GM18502 (cell line): ENCODE results near the gene ZNF513.
"Not testable (repeated sequence)": the region's sequence is repeated elsewhere in the genome, so short reads cannot be mapped to it uniquely, and the experiment has no call there.

ENCODE experiments used
- ATAC-seq: cut with Tn5 transposase; IDR thresholded peaks from one replicate; pipeline ENCODE4 v1.9.1; 2021; ENCODE audit warnings: mild to moderate bottlenecking; ENCODE audit not compliant: unreplicated experiment, poor library complexity

Gene ZNF513, protein sequence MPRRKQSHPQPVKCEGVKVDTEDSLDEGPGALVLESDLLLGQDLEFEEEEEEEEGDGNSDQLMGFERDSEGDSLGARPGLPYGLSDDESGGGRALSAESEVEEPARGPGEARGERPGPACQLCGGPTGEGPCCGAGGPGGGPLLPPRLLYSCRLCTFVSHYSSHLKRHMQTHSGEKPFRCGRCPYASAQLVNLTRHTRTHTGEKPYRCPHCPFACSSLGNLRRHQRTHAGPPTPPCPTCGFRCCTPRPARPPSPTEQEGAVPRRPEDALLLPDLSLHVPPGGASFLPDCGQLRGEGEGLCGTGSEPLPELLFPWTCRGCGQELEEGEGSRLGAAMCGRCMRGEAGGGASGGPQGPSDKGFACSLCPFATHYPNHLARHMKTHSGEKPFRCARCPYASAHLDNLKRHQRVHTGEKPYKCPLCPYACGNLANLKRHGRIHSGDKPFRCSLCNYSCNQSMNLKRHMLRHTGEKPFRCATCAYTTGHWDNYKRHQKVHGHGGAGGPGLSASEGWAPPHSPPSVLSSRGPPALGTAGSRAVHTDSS

DNA sequence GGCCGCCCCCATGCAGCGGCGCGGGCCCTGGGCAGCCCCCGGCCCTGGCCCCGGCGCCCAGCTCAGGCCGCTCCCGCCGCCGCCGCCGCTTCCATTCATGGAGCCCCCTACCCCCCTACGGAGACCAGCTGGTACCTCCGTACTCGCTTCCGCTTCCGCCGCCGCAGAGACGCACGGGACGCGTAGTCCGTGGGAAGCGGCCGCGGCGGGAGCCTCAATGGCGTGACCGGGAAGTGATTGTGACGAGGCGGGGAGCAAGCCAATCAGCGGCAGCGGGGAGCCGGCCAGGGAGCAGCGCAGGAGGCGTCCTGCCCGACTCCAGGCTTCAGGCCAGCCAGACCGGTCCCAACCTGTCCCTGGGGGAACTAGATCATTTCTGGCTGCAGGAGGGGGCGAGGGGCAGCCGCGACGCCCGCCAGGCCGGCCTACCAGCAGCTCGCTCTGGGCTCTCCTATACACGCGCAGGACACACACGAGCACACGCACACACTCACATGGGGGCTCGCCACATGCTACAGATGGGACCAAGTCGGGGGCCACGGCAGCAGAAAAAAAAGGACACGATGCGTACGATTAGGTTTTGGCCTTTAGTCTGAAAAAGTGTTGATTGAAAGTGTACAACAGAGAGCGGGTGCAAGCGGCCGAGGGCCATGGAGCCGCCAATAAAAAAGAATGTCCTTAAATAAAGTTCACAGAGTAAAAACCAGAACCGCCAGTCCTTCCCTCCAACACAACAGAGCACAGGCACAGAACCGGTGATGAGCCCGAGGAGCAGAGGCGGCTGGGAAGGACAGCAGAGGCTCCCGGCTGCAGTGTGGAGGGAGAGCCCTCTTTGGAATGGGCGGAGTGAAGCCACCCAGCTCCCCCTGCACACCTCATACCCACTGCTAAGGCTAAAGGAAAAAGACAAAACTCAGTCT lies at the start of gene ZNF513:
Gene ZNF513 (minus strand): TSS at position 109 of the 920 bp plus-strand sequence. CDS start 208 bp downstream, outside the sequence.
- peak; percentile 84 for ATAC-seq

DNA sequence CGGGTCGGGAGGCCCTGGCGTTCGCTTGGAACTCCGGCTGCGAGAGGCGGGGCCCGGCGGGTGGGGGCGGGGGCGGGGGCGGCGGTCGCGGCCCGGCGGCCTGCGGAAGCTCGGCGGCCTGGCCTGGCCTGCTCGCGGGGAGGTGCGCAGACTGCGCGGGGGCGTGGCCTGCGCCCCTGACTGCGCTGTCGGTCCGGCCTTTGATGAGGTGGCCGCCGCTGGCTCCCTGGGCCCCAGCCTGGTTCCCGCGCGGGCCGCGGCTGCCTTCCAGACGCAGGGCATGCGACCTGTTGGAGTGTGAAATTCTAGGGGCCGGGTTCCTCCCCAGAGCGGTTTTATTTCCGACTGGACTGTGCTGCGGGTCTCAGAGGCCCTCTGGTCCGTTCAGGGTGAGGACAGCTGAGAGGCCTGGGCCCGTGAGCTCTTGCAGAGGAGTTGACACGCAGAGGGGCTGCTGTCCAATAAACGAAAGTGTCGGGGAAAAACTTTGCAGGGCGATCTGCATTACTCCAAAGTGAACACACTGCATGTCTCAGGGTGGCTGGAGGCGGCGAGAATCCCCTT lies 48.5 kb upstream of the ZNF513 start:
- ATAC-seq, result peak; percentile 72

DNA sequence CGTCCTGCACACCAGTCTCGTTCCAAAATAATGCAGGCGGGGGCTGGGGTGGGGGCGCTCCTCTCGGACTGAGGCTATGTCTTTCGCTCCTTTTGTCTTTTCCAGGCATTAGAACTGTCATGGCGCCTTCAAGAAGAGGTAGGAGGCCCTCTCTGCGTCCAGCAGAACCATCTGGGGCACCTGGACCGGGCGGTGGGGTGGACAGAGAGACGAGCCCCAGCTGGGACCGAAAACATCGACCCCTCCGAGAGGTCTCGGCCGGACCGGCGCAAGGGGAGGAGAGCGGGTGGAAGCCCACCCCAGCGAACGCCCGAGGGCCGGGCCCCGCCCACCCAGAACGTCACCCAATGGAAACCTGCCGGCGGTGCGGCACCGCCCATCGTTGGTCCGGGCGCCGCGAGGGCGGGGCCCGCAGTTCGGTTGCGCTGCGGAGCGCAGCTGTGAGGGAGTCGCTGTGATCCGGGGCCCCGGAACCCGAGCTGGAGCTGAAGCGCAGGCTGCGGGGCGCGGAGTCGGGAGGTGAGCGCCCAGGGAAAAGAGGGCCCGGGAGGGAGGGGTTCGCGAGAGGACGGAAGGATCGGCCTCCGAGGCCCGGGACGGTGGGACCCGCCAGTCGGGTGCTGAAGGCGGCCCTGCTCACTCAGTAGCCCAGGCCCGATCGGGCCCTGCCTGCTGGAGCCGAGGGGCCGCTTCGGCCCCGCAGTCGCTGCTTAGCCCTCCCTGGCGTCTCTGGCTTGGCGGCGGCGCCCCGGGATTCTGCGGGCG lies 47.9 kb upstream of the ZNF513 start, which contains the start of gene NRBP1:
Gene NRBP1 (plus strand): TSS at position 419 of the 765 bp plus-strand sequence. CDS start 4,643 bp downstream, outside the sequence.
- peak; percentile 91 for ATAC-seq

DNA sequence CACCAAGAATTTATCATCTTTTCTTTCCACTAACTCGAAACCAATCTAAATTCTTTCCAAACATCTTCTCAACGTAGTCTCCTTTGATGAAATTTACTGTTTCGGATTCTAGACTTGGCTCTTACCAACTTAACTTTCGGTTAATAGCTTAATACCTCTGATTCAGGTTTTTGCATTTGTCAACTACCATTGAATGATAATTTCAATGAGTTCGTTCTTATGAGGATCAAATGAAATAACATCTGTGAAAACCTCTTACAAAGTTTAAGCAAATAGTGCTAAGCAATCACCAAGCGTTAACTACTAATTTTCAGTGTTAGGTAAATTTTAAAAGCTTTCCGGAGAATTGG lies 47.3 kb upstream of the ZNF513 start:
- no peak for ATAC-seq

DNA sequence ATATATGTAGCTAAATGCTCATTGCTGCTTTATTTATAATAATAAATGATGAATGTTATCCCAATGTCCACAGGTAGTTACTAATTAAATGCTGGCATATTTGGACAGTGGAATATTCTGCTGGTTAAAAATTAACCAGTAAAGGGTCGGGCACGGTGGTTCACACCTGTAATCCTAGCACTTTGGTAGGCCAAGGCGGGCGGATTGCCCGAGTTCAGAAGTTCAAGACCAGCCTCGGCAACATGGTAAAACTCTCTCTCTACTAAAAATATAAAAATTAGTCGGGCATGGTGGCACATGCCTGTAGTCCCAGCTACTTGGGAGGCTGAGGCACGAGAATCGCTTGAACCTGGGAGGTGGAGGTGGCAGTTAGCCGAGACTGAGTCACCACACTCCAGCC lies 44.5 kb upstream of the ZNF513 start:
- not testable (repeated sequence) for ATAC-seq

DNA sequence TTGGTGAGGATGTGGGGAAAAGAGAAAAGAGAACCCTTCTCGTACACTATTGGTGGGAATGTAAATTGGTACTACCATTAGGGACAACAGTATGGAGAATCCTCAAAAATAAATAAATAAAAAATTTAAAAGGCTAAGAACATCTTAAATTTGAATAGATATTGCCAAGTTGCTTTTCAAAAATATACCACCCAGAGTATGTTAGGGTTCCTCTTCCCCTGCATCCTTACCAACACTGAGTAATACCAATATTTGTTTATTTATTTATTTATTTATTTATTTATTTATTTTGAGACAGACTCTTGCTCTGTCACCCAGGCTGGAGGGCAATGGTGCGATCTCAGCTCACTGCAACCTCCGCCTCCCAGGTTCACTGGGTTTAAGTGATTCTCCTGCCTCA lies 42.4 kb upstream of the ZNF513 start:
- ATAC-seq, result no peak

DNA sequence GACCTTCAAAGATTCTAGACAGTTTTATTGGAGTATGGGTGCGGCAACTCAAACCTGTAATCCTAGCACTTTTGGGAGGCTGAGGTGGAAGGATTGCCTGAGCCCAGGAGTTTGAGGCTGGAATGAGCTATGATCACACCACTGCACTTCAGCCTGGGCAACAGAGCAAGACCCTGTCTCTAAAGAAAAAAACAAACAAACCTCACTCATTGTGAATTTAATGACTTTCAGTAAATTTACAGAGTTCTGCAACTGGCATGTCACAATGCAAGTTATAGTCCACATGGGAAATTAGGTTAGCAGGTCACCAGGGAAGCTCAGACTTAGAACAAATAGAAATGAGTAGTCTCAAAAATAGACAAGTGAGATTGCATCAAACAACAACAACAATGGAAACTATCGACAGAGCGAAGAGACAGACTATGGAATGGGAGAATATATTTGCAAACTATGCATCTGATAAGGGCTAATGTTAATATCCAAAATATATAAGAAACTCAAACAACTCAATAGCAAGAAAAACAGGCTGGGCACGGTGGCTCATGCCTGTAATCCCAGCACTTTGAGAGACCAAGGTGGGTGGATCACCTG lies 41.2 kb upstream of the ZNF513 start:
- ATAC-seq, result no peak

DNA sequence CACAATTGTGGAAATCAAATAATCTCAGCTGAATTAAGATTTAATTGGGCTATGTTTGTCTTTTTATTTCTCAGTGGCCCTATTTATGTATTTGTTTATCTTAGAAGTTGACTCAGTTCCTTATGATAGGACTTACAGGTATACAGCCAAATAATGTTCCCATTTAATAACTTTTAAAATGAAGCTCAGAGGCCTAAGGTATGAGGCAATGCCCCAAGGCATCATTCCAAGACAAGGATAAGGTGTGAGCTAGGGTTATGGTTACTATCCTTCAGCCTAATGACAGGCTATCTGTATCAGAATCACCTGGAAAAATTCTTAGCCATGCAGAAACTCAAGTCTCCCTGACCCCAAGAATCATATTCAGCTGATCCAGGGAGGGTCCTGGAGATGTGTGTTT lies 40.5 kb upstream of the ZNF513 start:
- no peak for ATAC-seq

DNA sequence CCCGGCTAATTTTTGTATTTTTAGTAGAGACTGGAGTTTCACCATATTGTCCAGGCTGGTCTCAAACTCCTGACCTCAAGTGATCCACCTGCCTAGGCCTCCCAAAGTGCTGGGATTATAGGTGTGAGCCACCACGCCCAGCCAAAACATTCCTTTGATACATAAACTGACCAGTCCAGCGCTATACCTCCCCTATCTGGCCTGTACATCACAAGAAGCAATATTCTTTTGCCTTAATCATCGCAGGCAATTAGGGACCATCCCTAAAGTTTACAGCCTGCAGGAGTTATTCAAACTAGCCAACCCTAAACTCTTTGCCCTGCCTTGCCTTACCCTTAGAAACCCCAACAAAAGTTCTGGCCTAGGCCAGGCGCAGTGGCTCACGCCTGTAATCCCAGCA lies 35.6 kb upstream of the ZNF513 start:
- ATAC-seq, result no peak

DNA sequence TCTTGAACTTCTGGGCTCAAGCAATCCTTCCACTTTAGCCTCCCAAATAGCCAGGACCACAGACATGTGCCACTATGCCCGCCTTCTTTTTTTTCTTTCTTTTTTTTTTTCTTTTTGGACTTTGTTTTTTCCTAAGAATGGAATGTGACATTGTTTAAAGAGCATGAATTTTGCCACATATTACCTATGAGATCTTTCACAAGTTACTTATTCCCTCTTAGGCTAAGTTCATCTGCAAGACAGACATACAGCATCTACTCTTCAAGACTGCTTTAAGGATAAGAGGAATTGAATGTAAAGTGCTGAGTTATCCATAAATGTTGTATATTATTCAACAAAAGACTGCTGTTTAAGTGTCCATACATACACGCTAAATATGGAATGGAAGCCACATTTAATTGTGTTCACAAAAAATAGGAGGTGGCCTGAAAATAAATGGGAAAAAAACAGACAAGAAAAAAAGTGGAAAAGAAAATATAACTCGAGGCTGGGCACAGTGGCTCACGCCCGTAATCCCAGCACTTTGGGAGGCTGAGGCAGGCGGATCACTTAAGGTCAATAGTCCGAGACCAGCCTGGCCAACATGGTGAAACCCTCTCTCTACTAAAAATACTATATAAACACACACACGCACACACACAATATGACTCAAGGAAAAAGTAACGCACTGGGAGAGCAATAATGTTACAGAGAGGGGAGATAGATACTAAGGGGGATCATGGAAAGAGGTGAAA lies 32.1 kb upstream of the ZNF513 start:
- no peak for ATAC-seq

DNA sequence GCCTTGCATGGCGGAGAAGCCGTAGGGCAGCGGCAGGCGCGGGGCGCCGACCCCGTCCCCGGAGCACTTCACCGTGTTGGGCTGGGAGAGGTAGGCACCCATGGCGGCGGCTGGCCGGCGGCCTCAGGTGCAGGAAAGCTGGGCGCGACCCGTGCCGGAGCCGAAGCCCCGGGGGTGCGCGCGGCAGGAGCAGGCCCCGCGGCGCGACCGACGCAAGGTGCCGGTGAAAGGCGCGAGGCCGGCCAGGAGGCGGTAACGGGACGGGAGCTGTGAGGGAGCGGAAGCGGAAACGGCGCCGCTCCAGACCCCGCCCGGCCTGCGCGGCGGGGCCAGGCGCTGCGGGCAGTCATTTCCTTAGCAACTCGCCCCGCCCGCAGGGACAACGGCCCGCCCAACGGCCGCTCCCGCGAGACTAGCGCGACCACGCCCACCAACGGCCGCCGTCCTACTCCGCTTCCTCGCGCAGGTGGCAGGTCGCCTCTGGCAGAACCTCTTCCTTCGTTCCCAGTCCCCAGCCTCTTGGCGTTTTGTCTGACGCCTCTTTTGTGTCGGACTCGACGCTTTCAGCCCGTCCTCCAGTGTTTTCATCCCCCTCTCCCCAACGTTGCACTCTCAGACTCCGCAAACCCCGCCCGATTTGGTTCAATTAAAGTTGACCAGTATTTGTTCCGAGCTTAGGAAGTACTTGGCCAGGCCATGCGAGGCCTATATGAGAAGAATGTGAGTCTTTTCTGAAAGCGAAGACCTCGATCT lies 29.0 kb upstream of the ZNF513 start, which contains the start of gene PPM1G:
Gene PPM1G (minus strand): TSS at position 271 of the 753 bp plus-strand sequence. CDS start 169 bp downstream, at position 102.
- peak; percentile 94 for ATAC-seq

DNA sequence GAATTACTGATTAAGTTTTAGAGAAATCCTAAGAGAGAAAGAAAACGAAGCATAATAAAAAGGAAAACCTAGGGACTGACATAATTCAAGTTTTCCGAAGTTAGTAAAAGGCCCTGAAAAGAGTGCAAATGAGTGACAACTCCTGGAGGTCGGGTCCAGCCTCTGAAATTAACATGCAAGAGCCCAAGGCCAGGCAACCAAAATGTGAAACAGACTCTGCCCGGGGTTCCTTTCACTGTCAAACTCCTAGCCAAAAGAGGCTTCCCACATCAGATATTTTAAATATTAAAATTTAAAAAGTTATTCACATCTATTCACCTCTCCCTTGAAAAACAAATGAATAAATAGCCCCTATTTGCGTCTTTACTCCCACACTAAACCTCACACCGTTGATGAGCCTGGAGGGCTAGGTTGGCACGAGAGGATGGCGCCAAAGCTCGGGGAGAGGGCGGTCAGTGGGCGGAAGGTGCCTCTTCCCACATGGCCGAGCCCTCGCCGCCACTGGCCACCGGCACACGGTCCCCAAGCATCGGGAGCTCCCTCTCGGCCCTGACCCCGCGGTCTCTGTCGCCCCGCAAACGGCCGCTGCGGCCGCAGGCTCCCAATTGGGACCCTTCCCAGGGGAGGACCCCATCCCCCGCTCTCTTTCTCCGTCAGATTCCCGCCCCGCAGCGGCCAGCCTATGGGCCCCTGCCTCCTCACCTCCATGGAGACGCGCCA lies 28.2 kb upstream of the ZNF513 start:
- peak; percentile 28 for ATAC-seq

DNA sequence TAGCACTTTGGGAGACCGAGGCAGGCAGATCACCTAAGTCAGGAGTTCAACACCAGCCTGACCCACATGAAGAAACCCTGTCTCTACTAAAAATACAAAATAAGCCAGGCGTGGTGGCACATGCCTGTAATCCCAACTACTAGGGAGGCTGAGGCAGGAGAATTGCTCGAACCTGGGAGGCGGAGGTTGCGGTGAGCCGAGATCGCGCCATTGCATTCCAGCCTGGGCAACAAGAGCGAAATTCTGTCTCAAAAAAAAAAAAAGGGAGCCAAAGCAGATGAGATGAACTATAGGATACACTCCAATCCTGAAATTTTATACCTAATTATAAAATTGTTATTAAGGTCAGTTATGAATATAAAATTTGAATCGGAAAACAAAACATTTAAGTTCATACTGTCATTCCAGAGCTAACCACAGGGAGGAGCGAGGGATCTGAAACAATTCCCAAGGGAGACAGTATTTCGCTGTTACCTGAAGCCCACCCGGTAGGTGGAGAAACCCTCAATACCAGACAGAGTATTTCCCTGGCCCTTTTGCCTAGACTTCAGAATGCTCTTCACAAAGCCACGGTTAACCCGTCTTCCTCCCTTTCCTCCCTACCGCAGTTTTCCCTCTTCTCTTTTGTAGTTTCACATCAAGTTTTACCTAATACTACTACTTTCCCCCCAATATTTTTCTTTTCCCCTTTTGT lies 27.4 kb upstream of the ZNF513 start:
- no peak for ATAC-seq

DNA sequence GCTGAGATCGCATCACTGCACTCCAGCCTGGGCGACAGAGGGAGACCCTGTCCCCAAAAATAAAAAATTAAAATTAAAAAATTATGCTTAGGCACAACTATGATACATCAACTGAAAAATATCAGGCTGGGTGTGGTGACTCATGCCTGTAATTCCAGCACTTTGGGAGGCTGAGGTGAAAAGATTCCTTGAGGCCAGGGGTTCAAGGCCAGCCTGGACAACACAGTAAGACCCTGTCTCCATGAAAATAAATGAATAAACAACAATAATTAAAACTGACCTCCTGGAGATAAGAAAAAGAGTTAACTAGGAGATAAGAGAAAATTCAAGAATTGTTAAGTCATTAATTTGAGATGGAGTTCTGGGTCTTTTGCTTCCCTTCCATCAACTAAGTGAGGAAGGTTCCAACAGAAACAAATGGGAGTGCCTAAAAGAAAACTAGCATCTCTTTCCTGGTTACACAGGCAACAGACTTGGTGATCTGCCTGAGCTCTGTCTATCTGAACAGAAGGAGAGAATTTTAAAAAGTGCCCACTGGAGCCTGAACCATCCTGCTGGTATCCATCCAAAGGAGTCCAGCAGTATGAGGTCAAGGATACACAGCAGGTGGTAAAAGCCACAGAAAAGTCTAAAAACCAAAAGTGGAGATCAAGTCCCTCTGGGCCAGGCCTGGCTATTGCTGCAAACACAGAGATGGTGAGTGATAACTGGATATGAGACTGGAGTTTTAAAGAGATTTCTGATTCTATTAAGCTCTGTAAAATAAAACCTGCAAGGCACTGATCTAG lies 20.0 kb upstream of the ZNF513 start:
- ATAC-seq, result no peak

DNA sequence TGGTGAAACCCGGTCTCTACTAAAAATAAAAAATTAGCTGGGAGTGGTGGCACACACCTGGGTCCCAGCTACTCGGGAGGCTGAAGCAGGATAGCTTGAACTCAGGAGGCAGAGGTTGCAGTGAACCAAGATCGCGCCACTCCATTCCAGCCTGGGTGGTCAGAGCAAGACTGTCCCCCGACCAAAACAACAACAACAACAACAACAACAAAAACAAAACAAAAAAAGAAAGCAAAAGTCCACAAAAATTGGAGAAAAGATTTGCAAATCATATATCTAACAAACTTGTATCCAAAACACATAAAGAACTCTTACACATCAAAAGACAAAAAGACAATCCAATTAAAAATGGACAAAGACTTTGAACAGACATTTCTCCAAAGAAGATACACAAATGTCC lies 18.4 kb upstream of the ZNF513 start:
- ATAC-seq, result no peak

DNA sequence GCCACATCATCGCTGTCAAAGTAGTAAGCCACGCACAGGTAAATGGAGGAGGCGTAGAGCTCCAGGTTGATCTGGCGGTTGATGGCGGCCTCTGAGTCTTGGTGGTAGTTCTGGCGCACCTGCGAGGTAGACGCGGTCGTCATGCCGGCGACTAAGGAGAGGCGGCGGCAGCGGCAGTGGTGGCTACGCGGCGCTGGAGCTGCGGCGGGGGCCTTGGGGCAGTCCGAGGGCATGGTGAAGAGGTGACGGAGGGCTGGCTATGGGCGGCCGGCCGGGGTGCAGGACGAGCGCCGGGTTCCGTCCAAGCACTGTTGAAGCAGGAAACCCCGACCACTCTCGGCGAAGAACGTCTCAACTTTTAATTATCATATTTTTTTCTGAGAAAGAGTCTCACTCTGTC lies 12.7 kb upstream of the ZNF513 start:
- no peak for ATAC-seq
